IPS-11a (cell line): ENCODE measurements around the gene CHRNA10.
"Not testable (repeated sequence)": the region's sequence is repeated elsewhere in the genome, so short reads cannot be mapped to it uniquely, and the experiment has no call there.

Source experiments
- H3K4me3 ChIP-seq: one replicate; pipeline ENCODE4 v1.5.1; 2013; ENCODE audit warnings: low read depth, low read length, control low read depth

The CHRNA10 gene

GRCh38 chr11:3665336-3666022 lies 5.7 kb downstream of the CHRNA10 start:
- H3K4me3 ChIP-seq, result no peak overlapping the region

- H3K4me3 ChIP-seq, result no peak overlapping the region
Measured at GRCh38 chr11:3664032-3664630, 7.1 kb downstream of the CHRNA10 start.

- H3K4me3 ChIP-seq, result no peak overlapping the region
Measured at GRCh38 chr11:3662856-3663255, 8.3 kb downstream of the CHRNA10 start.

GRCh38 chr11:3660960-3661359 lies 10.2 kb downstream of the CHRNA10 start:
- H3K4me3 ChIP-seq, result no peak overlapping the region

GRCh38 chr11:3659595-3660515 lies 11.3 kb downstream of the CHRNA10 start:
- H3K4me3 ChIP-seq, result no peak overlapping the region

GRCh38 chr11:3658252-3658651 lies 12.9 kb downstream of the CHRNA10 start:
- H3K4me3 ChIP-seq, result no peak overlapping the region

GRCh38 chr11:3657331-3657730 lies 13.9 kb downstream of the CHRNA10 start:
- H3K4me3 ChIP-seq, result not testable (repeated sequence)

- no peak overlapping the region for H3K4me3 ChIP-seq
Measured at GRCh38 chr11:3655547-3655946, 15.6 kb downstream of the CHRNA10 start.

- not testable (repeated sequence) for H3K4me3 ChIP-seq
Measured at GRCh38 chr11:3652514-3652913, 18.7 kb downstream of the CHRNA10 start.

- not testable (repeated sequence) for H3K4me3 ChIP-seq
Measured at GRCh38 chr11:3649374-3649773, 21.8 kb downstream of the CHRNA10 start.

- H3K4me3 ChIP-seq, result not testable (repeated sequence)
Measured at GRCh38 chr11:3648843-3649242, 22.3 kb downstream of the CHRNA10 start.

GRCh38 chr11:3645552-3645951 lies 25.6 kb downstream of the CHRNA10 start:
- no peak overlapping the region for H3K4me3 ChIP-seq

- no peak within 1 kb of the TSS for H3K4me3 ChIP-seq
Measured at GRCh38 chr11:3644817-3645235, 26.4 kb downstream of the CHRNA10 start, which contains the start of gene ART1. TSS of gene ART1 (plus strand) at chr11:3645128. CDS start at chr11:3659214, 14,086 bp downstream.

- H3K4me3 ChIP-seq, result peak overlapping the region; percentile 60
Measured at GRCh38 chr11:3643102-3643546, 28.1 kb downstream of the CHRNA10 start.

- peak overlapping the region; percentile 60 for H3K4me3 ChIP-seq
Measured at GRCh38 chr11:3642071-3642951, 28.9 kb downstream of the CHRNA10 start.

- H3K4me3 ChIP-seq, result peak within 1 kb of the TSS; percentile 60
Measured at GRCh38 chr11:3641701-3642070, 29.5 kb downstream of the CHRNA10 start, which contains the start of gene ART5. TSS of gene ART5 (minus strand) at chr11:3641992. CDS start at chr11:3641862, 130 bp downstream.

- H3K4me3 ChIP-seq, result peak overlapping the region; percentile 33
Measured at GRCh38 chr11:3641191-3641590, 30.0 kb downstream of the CHRNA10 start.

GRCh38 chr11:3639841-3640240 lies 31.3 kb downstream of the CHRNA10 start:
- H3K4me3 ChIP-seq, result no peak overlapping the region

- no peak overlapping the region for H3K4me3 ChIP-seq
Measured at GRCh38 chr11:3638513-3638912, 32.7 kb downstream of the CHRNA10 start.

- H3K4me3 ChIP-seq, result no peak overlapping the region
Measured at GRCh38 chr11:3637201-3637600, 34.0 kb downstream of the CHRNA10 start.
